OCI-LY3 (cell line): Measurements from ENCODE around the gene ZNF729.

ENCODE experiments used
- EZH2phosphoT487 ChIP-seq: fragments of 200-600 bp; shearing (Covaris generic); IDR thresholded peaks from 2 replicates; pipeline ENCODE4 v1.6.1; 2018; ENCODE audit warnings: antibody characterized with exemption, mixed run types, low read depth
- TF ChIP-seq, protein P1 (sequence below): fragments of 200-600, 300-600 bp; sonication (generic); IDR thresholded peaks from 2 replicates; pipeline ENCODE4 v1.5.1; 2014; ENCODE audit warnings: antibody characterized with exemption, low read length, low read depth

DNA sequence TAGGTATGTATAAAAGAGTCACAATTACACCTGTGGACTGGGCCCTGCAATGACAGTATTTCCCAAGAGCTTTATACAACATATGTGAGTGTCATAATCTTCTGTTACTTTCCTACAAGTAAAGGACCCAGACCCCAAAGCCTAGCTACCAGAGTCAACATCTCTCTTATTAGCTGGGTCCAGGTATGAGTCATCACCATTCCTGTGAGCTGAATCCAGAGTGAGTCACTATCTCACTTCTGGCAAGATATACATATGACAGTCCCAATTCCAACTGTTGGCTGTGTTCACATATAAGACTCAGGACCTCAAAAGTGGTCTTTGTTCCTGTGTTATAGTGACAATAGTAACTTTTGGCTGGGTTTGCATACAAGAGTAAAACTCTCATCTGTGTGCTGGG, 46.7 kb downstream of the ZNF729 start:
- TF ChIP-seq, protein P1, sequence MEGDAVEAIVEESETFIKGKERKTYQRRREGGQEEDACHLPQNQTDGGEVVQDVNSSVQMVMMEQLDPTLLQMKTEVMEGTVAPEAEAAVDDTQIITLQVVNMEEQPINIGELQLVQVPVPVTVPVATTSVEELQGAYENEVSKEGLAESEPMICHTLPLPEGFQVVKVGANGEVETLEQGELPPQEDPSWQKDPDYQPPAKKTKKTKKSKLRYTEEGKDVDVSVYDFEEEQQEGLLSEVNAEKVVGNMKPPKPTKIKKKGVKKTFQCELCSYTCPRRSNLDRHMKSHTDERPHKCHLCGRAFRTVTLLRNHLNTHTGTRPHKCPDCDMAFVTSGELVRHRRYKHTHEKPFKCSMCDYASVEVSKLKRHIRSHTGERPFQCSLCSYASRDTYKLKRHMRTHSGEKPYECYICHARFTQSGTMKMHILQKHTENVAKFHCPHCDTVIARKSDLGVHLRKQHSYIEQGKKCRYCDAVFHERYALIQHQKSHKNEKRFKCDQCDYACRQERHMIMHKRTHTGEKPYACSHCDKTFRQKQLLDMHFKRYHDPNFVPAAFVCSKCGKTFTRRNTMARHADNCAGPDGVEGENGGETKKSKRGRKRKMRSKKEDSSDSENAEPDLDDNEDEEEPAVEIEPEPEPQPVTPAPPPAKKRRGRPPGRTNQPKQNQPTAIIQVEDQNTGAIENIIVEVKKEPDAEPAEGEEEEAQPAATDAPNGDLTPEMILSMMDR: no peak
- TF ChIP-seq EZH2phosphoT487: no peak
